SK-N-MC (cell line): Measurements from ENCODE around the gene ZNF697.

Experiments used
- EZH2 ChIP-seq: fragments of 200-600 bp; sonication (generic); IDR thresholded peaks from one replicate; pipeline ENCODE4 v1.6.1; 2017; ENCODE audit warnings: antibody characterized with exemption
- FOXP2 ChIP-seq: optimal IDR thresholded peaks from 2 replicates; pipeline ENCODE3; 2011; ENCODE audit warnings: mild to moderate bottlenecking, moderate library complexity; ENCODE audit not compliant: insufficient read depth; ENCODE audit errors: extremely low read length, control extremely low read depth
- POLR2AphosphoS5 ChIP-seq: IDR thresholded peaks from 2 replicates; pipeline ENCODE4 v1.6.1; 2012; ENCODE audit warnings: mild to moderate bottlenecking, low read depth, low read length, borderline replicate concordance

DNA sequence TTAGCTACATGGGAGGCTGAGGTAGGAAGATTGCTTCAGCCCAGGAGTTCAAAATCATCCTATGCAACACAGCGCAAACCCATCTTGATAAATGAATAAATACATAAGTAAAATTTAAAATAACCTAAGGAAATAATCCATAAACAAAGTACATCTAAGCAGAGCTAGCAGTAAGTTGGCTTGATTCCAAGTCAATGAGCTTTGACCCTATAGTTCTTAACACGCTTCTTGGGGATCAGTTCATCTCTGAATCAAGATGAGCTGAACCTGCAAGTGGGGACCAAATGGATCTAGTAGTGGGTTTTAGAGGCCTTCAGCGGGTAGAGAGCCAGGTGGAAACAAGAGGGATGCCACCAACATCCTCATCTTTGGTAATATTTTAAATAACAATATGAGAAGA lies 32.1 kb upstream of the ZNF697 start:
- TF ChIP-seq EZH2 = no peak
- no peak for TF ChIP-seq POLR2AphosphoS5
- TF ChIP-seq FOXP2 = no peak
